H9 (cell line): ENCODE measurements around the gene CRHBP. TPM values are rescaled to one million over a fixed set of nuclear protein-coding genes. Genes with fewer than 3 reads are reported as not detected.

Experiments
- DNase-seq: peaks from one replicate; pipeline ENCODE4 v3.0.0-alpha.2; 2017
- H2AFZ ChIP-seq: one replicate; pipeline ENCODE4 v1.6.1; 2013; ENCODE audit warnings: mild to moderate bottlenecking, low read length, control low read depth, moderate library complexity
- H2AK5ac ChIP-seq: 2 replicates; pipeline ENCODE4 v1.6.1; 2013; ENCODE audit warnings: low read length, control low read depth, mixed read lengths; ENCODE audit not compliant: insufficient read length
- H2BK120ac ChIP-seq: one replicate; pipeline ENCODE4 v1.6.1; 2013; ENCODE audit warnings: low read depth, mild to moderate bottlenecking, low read length, control low read depth, inconsistent platforms; ENCODE audit not compliant: poor library complexity, severe bottlenecking
- H2BK12ac ChIP-seq: 2 replicates; pipeline ENCODE4 v1.6.1; 2013; ENCODE audit warnings: low read length, control low read depth, mixed read lengths, low read depth; ENCODE audit not compliant: insufficient read length
- H2BK15ac ChIP-seq: 2 replicates; pipeline ENCODE4 v1.6.1; 2013; ENCODE audit warnings: low read depth, low read length, control low read depth
- H2BK20ac ChIP-seq: one replicate; pipeline ENCODE4 v1.6.1; 2013; ENCODE audit warnings: low read depth, mild to moderate bottlenecking, low read length, control low read depth, inconsistent platforms; ENCODE audit not compliant: poor library complexity, severe bottlenecking
- H2BK5ac ChIP-seq: 2 replicates; pipeline ENCODE4 v1.6.1; 2013; ENCODE audit warnings: low read length, control low read depth, mixed read lengths; ENCODE audit not compliant: insufficient read length
- H3K14ac ChIP-seq: 2 replicates; pipeline ENCODE4 v1.6.1; 2013; ENCODE audit warnings: low read length, control low read depth; ENCODE audit not compliant: insufficient read depth
- H3K18ac ChIP-seq: 2 replicates; pipeline ENCODE4 v1.6.1; 2013; ENCODE audit warnings: low read depth, mild to moderate bottlenecking, mixed read lengths, low read length, control low read depth; ENCODE audit not compliant: insufficient read length
- H3K23ac ChIP-seq: 2 replicates; pipeline ENCODE4 v1.6.1; 2013; ENCODE audit warnings: low read length, control low read depth, mixed read lengths, low read depth; ENCODE audit not compliant: insufficient read length
- H3K23me2 ChIP-seq: 2 replicates; pipeline ENCODE4 v1.6.1; 2013; ENCODE audit warnings: low read depth, mild to moderate bottlenecking, mixed read lengths, low read length, control low read depth; ENCODE audit not compliant: insufficient read length, poor library complexity, severe bottlenecking
- H3K27ac ChIP-seq: 2 replicates; pipeline ENCODE4 v1.5.1; 2013; ENCODE audit warnings: low read length, control low read depth, mixed read lengths, low read depth; ENCODE audit not compliant: insufficient read length
- H3K27me3 ChIP-seq: 2 replicates; pipeline ENCODE4 v1.6.1; 2013; ENCODE audit warnings: low read length, control low read depth, inconsistent platforms; ENCODE audit not compliant: insufficient read depth
- H3K4ac ChIP-seq: 2 replicates; pipeline ENCODE4 v1.6.1; 2013; ENCODE audit warnings: low read depth, mild to moderate bottlenecking, control low read depth, inconsistent platforms, low read length, moderate library complexity
- H3K4me1 ChIP-seq: 2 replicates; pipeline ENCODE4 v1.6.1; 2013; ENCODE audit warnings: low read length, control low read depth, inconsistent platforms; ENCODE audit not compliant: insufficient read depth
- H3K4me2 ChIP-seq: 2 replicates; pipeline ENCODE4 v1.6.1; 2013; ENCODE audit warnings: low read length, control low read depth, mixed read lengths; ENCODE audit not compliant: insufficient read length, insufficient read depth
- H3K56ac ChIP-seq: 2 replicates; pipeline ENCODE4 v1.6.1; 2013; ENCODE audit warnings: low read depth, mild to moderate bottlenecking, mixed read lengths, low read length, control low read depth; ENCODE audit not compliant: insufficient read length
- H3K79me1 ChIP-seq: 2 replicates; pipeline ENCODE4 v1.6.1; 2013; ENCODE audit warnings: low read depth, mild to moderate bottlenecking, moderate library complexity, low read length, control low read depth, inconsistent platforms; ENCODE audit not compliant: insufficient read depth, poor library complexity, severe bottlenecking
- H3K79me2 ChIP-seq: 2 replicates; pipeline ENCODE4 v1.6.1; 2013; ENCODE audit warnings: low read length, control low read depth, inconsistent platforms; ENCODE audit not compliant: insufficient read depth
- H3K9ac ChIP-seq: 2 replicates; pipeline ENCODE4 v1.6.1; 2013; ENCODE audit warnings: low read length, control low read depth, mixed read lengths; ENCODE audit not compliant: insufficient read length; ENCODE audit errors: extremely low read depth
- H3K9me3 ChIP-seq: one replicate; pipeline ENCODE4 v1.6.1; 2013; ENCODE audit warnings: low read depth, low read length, inconsistent platforms; ENCODE audit not compliant: control insufficient read depth
- H3T11ph ChIP-seq: one replicate; pipeline ENCODE4 v1.6.1; 2013; ENCODE audit warnings: mild to moderate bottlenecking, low read length, control low read depth, inconsistent platforms
- H4K20me1 ChIP-seq: one replicate; pipeline ENCODE4 v1.6.1; 2013; ENCODE audit not compliant: control insufficient read depth, insufficient read length, insufficient read depth
- H4K5ac ChIP-seq: 2 replicates; pipeline ENCODE4 v1.6.1; 2013; ENCODE audit warnings: low read depth, mild to moderate bottlenecking, mixed read lengths, low read length, control low read depth; ENCODE audit not compliant: insufficient read length
- H4K8ac ChIP-seq: replicated peaks from 2 replicates; pipeline ENCODE4 v1.6.1; 2013; ENCODE audit warnings: low read length, control low read depth, mixed read lengths, low read depth; ENCODE audit not compliant: insufficient read length
- H4K91ac ChIP-seq: 2 replicates; pipeline ENCODE4 v1.6.1; 2013; ENCODE audit warnings: low read depth, mild to moderate bottlenecking, moderate library complexity, mixed read lengths, low read length, control low read depth; ENCODE audit not compliant: insufficient read length
- H3K27ac Mint-ChIP-seq, 3 experiments: 2 replicates in 2 of 3; 3 replicates in 1 of 3; pipeline ENCODE4 v1.8.0; 2020 to 2021; ENCODE audit warnings: mixed read lengths in 3 of 3, mild to moderate bottlenecking in 1 of 3, moderate library complexity in 1 of 3
- H3K27me3 Mint-ChIP-seq: 2 replicates; pipeline ENCODE4 v1.8.0; 2021; ENCODE audit warnings: low read depth, mild to moderate bottlenecking, moderate library complexity, mixed read lengths
- H3K36me3 Mint-ChIP-seq, 3 experiments: 2 replicates in 2 of 3; 3 replicates in 1 of 3; pipeline ENCODE4 v1.8.0; 2020 to 2021; ENCODE audit warnings: low read depth in 3 of 3, mixed read lengths in 3 of 3; ENCODE audit not compliant: insufficient read depth in 1 of 3
- H3K4me1 Mint-ChIP-seq, 2 experiments: 2 replicates each; pipeline ENCODE4 v1.8.0; 2020; ENCODE audit warnings: mixed read lengths in 2 of 2
- H3K4me3 Mint-ChIP-seq, 2 experiments: 2 replicates in 1 of 2; 3 replicates in 1 of 2; pipeline ENCODE4 v1.8.0; 2020 to 2021; ENCODE audit warnings: mild to moderate bottlenecking in 2 of 2, mixed read lengths in 2 of 2, moderate library complexity in 1 of 2
- H3K9me3 Mint-ChIP-seq, 2 experiments: 2 replicates in 1 of 2; 3 replicates in 1 of 2; pipeline ENCODE4 v1.8.0; 2020; ENCODE audit warnings: mild to moderate bottlenecking in 2 of 2, mixed read lengths in 2 of 2, moderate library complexity in 1 of 2
- WGBS: extraction: QIAGEN DNeasy Blood & Tissue Kit; methylation state at CpG from one replicate; pipeline ENCODE4 v1.1.7; 2013; ENCODE audit warnings: missing lambda C conversion rate, low lambda C conversion rate, mixed read lengths; ENCODE audit not compliant: insufficient read length; ENCODE audit errors: extremely low coverage; 5-methylcytosine and 5-hydroxymethylcytosine counted together
- total RNA-seq: library from RNA; stranded (reverse); gene quantifications from 2 replicates; pipeline ENCODE4 v1.2.1, GENCODE V29; 2021
- TF ChIP-seq, protein P1 (sequence below): fragments of 200-600 bp; sonication (generic); conservative IDR thresholded peaks from 3 replicates; pipeline ENCODE4 v1.8.0; 2021; ENCODE audit warnings: antibody characterized with exemption, mild to moderate bottlenecking

The CRHBP gene
- total RNA-seq, 1 experiment from 2014 or later = not detected

DNA sequence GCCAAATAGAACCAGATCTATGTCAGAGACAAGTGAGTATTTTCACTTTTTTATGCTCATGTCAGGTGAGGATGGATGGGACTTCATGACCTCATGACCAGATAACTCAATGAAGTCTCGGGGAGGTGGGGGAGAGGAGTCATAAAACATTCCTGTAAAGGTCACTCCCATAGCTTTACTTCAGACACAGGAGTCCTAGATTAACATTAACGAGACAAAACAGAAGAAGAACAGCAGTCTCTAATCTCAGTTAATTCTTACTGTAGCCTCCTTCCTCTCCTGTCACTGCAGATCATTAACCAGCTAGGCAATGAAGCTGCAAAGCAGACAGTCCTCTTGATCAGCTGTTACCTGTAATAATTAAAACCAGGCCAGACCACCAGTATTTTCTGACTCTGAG is 11.2 kb downstream of the CRHBP start:
- H4K20me1 ChIP-seq = no peaks in the 10 kb centered on the region
- H3K56ac ChIP-seq = no peak overlapping the region
- no peak overlapping the region for H3K9ac ChIP-seq
- H3K14ac ChIP-seq = no peak overlapping the region
- H3K9me3 ChIP-seq = no peaks in the 10 kb centered on the region
- no peaks in the 10 kb centered on the region for H3K79me2 ChIP-seq
- H3K4me1 ChIP-seq = no peaks in the 10 kb centered on the region; the same call in 1 of the 2 replicates
- no peaks in the 10 kb centered on the region for H3K27me3 Mint-ChIP-seq
- no peaks in the 10 kb centered on the region for H3K23me2 ChIP-seq
- no peak overlapping the region for H3T11ph ChIP-seq
- H4K8ac ChIP-seq = no peak overlapping the region
- TF ChIP-seq, protein P1, sequence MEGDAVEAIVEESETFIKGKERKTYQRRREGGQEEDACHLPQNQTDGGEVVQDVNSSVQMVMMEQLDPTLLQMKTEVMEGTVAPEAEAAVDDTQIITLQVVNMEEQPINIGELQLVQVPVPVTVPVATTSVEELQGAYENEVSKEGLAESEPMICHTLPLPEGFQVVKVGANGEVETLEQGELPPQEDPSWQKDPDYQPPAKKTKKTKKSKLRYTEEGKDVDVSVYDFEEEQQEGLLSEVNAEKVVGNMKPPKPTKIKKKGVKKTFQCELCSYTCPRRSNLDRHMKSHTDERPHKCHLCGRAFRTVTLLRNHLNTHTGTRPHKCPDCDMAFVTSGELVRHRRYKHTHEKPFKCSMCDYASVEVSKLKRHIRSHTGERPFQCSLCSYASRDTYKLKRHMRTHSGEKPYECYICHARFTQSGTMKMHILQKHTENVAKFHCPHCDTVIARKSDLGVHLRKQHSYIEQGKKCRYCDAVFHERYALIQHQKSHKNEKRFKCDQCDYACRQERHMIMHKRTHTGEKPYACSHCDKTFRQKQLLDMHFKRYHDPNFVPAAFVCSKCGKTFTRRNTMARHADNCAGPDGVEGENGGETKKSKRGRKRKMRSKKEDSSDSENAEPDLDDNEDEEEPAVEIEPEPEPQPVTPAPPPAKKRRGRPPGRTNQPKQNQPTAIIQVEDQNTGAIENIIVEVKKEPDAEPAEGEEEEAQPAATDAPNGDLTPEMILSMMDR = no peak
- no peak overlapping the region for H3K4ac ChIP-seq
- no peak overlapping the region for H4K5ac ChIP-seq
- H3K36me3 Mint-ChIP-seq = no peaks in the 10 kb centered on the region
- H2BK15ac ChIP-seq = no peak overlapping the region
- H3K4me3 Mint-ChIP-seq = no peak overlapping the region
- no peak overlapping the region for H3K27ac ChIP-seq
- no peaks in the 10 kb centered on the region for H3K79me1 ChIP-seq
- no peak overlapping the region for H2AK5ac ChIP-seq
- no peak overlapping the region for H2AFZ ChIP-seq
- H3K4me2 ChIP-seq = no peak overlapping the region
- DNase-seq = no peak
- no peak overlapping the region for H2BK120ac ChIP-seq
- no peaks in the 10 kb centered on the region for H3K27me3 ChIP-seq
- H2BK5ac ChIP-seq = no peak overlapping the region
- no peak overlapping the region for H2BK12ac ChIP-seq
- H2BK20ac ChIP-seq = no peak overlapping the region
- H3K4me1 Mint-ChIP-seq = peaks cover under 1 to 5% of the 10 kb centered on the region in 2 experiments
- H3K9me3 Mint-ChIP-seq = no peaks in the 10 kb centered on the region
- H3K23ac ChIP-seq = no peak overlapping the region
- H3K18ac ChIP-seq = no peak overlapping the region
- no peak overlapping the region for H4K91ac ChIP-seq
- no CpG with 5 or more reads among the region's 2 CpGs for WGBS
- no peak overlapping the region for H3K27ac Mint-ChIP-seq
